HG02981 (cell line): Measurements from ENCODE around the gene TBL1X.
"Not testable (repeated sequence)": the region's sequence is repeated elsewhere in the genome, so short reads cannot be mapped to it uniquely, and the experiment has no call there.

Source experiments
- ATAC-seq: cut with Tn5 transposase; IDR thresholded peaks from one replicate; pipeline ENCODE4 v1.9.1; 2021; ENCODE audit warnings: mild to moderate bottlenecking, moderate library complexity; ENCODE audit not compliant: unreplicated experiment

TBL1X gene

DNA sequence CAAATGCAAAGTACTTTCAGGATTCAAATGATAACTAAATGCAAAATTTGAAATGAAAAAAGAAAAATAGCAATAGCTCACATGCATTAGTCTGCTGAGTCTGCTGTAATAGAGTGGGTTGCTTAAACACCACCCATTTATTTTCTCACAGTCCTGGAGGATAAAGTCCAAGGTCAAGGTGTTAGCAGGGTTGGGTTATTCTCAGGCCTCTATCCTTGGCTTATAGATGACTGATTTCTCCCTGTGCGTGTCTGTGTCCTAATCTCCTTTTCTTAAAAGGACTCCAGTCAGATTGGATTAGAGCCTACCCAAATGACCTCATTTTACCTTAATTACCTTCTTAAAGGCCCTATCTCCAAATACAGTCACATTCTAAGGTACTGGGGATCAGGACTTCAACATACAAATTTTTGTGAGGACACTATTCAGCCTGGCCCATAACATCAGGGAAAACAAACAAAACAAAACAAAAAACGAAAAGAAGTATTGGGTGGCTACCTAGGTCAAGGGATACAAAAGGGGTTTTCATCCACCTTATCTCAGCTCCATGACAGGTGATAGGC lies 6.3 kb upstream of the TBL1X start:
- ATAC-seq = no peak

DNA sequence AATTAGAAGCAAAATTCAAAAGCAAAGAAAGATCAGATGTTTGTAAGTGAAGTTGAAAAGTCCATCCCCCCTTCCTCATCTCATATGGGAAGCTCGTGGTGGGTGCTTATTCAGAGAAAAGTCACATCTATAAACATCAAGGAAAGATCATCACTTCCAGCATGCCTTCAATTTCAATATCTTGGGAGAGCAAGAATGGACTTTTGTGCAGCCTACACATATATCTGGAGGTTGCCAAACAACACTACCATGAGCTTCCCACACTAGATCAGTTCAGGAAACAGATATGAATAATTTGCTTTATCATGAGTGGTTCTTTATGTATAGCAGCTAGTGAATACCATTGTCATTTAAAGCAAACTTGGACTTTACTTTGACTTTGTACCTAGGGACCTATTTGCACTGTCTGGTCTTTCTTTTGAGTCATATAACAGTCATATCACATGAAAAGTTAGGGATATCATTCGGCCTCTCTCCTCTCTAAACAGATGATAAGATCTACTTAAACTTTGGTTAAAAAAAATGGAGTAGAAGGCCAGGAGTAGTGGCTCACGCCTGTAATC lies 5.6 kb upstream of the TBL1X start:
- no peak for ATAC-seq

DNA sequence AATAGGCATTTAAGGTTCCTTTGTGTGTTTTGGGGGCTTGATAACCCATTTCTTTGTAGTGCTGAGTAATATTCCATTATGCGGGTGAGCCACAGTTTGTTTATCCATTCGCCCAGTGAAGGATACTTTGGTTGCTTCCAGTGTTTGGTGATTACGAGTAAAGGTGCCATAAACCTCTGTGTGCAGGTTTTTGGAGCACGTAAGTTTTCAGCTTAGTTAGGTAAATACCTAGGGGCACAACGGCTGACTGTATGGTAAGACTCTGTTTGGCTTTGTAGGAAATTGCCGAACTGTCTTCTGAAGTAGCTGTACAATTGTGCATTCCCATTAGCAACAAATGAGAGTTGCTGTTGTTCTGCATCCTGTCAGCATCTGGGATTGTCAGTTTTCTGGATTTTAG lies 3.8 kb upstream of the TBL1X start:
- ATAC-seq = no peak

DNA sequence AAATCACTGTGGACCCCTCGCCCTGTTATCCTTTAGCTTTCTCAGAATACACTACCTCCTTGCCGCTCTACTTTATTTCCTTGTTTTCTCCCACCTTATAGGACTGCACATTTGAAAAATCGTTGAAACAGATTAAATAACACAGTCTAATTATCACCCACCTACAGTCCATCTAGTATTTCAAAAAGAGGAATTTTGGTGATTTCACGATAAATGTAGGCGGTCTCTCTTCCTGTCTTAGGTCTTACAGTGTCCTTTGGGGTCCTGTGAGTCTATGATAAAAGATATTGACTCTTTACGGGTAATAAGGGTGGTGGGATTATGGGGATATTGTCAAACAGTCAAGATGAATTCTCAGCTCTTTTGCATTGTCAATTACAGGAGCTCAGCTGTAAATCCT lies 2.4 kb upstream of the TBL1X start:
- no peak for ATAC-seq

DNA sequence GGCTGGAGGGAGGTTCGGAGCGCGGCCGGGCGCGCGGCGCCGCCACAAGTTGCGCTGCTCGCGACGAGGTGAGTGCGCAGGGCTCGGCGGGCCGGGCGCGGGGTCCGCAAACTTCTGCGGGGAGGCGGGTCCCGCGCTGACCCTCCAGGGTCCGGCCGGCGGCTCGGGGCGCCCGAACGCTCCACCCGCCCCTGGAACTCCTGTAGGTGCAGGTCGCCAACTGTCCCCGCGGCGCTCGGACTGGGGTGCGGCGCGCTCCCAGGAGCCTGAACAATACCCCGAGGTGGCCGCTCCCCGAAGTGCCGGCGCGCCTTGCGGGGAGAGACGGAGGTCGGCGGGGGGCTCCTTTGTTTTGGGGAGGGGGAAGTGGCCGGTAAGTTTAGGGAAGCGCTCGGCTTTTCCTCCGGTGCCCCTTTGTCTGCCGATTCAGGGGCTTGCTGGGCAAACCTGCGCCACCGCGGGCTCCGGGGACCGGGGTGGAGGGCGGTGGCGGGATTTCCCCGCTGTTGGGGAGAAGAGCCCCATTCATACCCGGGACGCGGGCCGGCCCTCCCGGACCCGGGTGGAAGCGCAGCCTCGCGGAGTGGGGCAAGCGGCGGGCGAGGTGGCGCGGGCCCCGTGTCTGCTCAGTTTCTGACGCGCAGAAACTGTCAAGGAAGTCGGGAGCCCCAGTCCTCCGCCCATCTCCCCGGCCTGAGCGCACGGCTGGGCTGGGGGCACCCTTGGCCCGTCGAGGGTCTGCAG lies 694 bp downstream of the TBL1X start:
- no peak for ATAC-seq

DNA sequence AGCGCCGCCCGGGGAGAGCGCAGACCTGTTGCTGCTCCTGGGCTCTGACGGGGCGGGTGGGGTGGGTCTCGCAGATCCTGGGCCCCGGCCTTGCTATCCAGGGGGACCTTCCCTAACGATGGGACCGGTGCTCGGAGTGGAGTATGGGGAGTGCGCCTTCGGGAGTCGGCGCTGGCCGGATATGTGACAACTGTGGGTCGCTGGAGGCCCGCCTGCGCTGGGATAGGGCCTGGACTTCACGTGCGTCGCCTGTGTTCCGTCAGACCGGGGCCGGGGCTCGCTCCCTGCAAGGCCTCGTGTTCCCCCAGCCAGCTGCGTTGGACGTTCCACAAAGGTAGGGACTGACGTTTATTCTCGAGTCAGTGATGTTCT lies 1.3 kb downstream of the TBL1X start:
- ATAC-seq = no peak

DNA sequence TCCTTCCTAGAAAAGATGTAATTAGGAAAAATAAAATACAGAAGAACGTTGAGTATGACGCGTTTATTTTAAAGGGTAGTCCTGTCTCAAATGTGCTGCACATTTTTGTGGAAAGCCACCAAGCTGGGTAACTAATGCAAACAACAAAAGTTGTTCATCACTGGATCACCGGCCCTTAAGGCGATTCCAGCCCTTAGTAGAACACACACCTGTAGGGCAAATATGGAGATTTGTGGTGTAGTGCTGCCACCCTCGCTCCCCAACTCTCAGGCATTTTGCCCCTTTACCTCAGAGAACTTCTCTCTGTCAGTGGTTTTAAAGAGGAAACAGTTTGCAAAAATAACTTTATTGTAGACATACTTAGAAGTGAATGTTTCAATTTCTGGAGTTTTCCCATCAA lies 1.9 kb downstream of the TBL1X start:
- no peak for ATAC-seq

DNA sequence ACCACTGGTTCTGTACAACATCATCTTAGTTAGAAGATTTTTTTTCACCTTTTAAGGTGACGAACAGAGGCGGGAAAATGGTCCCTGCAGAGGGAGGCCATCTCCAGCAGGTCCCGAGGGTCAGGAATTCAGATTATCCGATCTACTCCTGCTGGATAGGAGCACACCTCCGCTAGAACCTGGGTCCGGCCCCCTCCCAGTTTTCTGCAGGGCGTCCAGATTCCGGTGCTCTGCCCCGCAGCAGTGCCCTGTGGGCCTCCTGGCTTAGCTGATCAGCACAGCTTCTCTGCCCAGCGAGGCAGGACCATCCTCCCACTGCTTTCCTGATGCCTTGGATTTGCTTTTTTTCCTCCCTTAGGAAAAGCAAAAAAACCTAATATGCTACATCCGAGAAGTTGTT lies 2.3 kb downstream of the TBL1X start:
- ATAC-seq = no peak

DNA sequence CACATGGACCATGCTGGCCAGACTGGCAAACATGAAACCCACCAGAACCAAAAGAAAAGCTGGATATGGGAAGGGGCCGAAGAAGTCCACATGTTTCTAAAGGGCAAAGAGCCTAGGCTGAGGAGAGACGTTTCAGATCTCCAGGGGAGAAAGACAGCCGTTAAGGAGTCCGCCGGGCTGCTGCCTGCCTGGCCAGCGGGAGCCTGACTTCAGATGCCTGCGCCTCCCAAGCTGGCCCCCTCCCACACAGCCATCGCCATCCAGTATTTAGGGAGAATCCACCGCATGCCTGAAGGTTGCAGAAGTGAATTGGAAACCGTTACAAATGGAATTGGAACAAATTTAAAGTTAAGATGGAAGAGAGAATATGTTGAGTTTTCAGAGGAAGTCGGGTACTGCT lies 2.9 kb downstream of the TBL1X start:
- no peak for ATAC-seq

DNA sequence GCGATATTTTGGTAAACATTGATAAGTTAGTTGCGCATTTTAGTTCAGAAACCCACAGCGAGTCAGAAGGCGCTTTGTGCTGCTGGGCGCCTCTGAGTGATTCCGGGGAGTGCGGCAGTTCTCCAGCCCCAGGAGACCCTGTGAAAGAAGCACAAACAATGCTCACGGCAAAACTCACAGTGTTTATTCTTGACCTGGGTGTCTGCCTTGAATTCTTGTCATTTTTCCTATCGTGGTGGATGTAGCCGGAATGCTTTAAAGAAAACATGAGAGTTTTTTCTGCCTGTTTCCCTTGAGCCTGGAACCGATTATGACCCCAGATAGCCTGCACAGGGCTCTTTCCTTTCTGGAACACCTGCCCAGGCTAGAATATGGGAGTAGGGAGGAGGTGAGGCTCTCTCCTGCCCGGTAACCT lies 6.7 kb downstream of the TBL1X start:
- ATAC-seq = no peak

DNA sequence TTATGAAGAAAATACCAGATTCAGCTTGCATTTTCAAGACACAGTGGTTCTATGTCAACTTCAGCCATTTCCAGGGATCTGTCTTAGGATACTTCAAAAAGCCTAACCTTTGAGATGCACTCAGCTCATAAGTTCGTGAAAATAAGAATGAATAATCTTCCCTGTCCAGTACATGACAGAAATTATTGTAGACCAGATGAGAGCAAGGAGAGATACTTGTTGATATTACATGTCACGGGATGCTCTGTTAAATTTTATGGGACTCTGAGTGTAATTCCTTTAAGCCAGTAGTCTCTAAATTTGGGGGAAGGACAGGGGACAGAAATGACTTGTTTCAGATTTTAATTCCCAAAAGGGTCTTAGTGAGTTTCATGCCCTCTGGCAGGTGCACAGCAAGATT lies 8.8 kb downstream of the TBL1X start:
- ATAC-seq = no peak

DNA sequence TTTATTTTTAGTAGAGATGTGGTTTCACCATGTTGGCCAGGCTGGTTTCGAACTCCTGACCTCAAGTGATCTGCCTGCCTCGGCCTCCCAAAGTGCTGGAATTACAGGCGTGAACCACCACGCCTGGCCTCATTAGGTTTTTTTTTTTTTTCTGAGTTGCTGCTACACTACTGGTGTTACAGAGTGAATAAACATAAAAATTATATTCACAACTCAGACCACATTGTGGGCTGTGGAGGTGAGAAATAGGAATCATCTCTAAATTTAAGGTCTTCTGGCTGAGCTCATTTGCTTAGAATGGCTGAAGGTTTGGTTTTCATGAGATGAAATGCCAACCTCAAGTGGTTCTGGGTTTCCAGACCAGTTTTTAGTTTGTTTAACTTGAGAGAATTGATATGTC lies 10.6 kb downstream of the TBL1X start:
- ATAC-seq = not testable (repeated sequence)

DNA sequence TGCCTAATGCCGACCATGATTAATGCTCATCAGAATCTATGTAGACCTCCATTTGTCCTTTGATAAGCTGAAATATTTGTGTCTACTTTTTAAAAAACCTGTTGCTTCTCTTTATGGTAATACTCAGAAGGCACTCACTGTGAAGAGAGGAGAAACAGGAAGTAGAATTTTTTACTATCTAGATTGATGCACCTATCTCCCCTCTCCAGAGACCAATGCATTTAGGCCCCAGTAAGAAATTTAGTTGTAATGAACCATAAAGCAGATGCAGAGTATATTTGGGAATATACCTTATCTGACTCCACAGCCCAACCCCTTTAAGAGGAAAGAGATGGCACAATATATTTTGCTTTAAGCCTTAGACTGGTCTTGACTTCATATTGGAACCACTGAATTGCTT lies 11.1 kb downstream of the TBL1X start:
- ATAC-seq = no peak

DNA sequence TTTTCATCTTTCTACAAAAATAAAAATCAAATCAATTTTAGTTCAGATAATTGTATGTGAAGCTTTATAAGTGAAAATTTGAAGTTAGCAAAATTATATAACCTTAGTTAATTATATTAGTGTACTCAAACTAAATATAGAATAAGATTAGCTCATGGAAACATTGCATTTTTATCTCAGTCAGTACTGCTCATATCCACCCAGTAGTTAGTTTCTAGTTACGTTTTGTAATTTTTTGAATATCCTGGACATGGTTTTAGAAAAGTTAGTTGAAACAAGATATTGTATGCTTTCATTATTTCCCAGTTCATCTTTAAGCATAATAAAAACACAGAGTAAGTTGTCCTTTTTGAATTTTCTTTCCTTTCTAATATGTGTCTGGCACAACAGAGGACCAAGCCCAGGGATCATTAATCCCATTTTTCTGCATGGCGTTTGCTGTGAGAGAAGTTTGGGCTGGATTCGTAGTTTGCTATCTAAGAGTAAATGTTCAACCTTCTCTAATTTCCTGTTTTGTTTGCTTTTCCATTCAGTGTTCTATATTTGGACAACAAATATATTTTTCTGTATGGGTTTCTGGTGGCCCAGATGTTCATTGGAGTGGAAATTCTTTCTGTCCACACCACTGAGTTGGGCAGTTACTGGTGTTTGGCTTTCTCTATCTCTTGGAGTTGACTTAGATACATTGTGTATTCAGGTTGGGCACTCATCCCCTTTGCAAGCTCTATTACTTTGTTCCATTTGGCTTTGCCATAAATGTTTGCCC lies 12.1 kb downstream of the TBL1X start:
- no peak for ATAC-seq

DNA sequence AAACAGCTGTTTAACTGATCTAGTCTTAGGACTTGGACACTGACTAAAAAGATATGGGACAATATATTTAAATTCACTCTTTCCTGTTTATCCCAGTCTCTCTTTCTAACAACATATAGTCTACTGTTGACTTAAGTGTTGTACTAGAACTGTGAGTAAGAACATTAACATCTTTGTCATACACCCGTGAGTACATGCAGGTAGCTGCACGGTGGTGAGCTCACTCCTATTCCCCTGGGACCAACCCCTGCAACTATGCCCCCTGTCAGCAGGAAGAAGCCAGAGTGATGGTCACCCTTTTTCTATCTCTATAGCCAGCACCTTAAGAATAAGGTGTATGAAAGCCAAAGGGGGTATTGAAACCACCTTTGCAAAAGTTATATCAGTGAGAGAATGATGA lies 17.6 kb downstream of the TBL1X start:
- ATAC-seq = no peak

DNA sequence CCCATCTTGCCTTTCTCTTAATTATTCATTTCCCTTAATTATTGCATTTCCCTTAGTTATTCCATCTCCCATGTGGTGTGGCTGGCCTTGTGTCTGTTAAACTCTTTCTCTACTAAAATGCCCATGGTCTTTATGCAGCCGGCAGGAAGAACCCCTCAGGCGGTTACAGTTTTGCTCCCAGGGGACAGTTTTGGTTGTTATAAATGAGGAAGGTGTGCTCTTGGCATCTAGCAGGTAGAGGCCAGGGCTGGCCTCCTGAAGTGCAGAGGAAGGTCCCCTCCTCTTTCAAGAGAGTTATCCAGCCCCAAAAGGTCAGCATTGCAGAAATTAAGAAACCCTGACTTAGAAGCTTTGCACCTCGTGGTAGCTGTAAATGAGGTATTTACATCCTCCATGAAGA lies 18.0 kb downstream of the TBL1X start:
- no peak for ATAC-seq

DNA sequence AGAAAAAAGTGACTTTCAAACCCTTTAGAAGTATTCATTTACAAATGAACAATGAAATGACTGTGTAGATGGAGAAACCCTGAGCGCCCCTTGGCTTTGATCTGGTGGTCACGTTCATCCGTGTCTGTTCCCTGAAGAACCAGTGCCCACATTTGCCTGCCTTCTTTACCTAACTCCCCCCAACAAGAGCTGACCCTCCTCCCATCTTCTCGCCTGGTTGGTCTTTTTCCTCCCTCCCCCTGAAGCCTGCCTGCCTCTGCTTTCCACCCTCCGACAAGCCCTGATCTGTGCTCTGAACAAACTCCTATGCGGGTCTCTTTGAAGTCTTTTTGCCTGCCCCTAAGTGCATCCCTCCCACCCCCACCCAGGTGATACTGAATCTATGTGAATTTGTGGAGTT lies 18.5 kb downstream of the TBL1X start:
- ATAC-seq = no peak

DNA sequence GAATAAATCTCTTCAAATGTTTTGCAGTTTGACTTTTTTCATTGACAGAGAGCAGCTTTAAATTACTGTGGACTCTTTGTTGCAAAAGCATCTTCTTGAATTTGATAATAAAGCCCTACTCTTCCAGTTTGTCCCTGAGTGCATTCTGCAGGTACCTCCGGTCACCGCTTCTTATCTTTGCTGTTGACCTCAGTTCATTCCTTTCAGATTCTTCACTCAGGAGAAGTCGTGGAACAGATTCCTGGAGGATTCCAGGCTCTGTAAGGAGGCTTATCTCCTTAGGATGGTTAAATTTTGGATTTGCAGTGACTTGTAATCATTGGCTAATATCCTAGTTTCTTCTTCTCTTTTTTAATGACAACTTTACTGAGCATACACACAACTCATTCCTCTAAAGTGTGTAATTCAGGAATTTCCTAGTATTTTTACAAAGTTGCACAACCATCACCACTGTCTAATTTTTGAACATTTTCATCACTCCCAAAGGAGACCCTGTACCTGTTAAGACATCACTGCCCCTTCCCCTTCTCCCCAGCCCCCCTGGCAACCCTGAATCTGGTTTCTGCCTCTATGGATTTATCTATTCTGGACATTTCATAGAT lies 22.0 kb downstream of the TBL1X start:
- ATAC-seq = no peak

DNA sequence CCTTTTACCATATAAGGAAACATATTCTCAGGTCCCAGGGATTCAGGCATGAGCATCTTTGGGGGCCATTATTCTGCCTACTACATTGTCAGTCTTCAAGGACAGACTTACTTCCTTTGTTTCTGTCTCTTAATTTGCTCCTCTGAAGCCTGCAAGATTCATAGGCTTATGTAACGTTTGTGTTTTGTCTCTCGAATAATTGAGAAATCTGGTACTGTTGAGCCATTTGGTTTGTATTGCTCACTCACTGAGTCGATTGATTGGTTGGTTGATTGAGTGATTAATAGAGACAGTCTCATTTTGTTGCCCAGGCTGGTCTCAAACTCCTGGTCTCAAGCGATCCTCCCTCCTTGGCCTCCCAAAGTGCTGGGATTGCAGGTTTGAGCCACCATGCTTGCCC lies 23.7 kb downstream of the TBL1X start:
- no peak for ATAC-seq

DNA sequence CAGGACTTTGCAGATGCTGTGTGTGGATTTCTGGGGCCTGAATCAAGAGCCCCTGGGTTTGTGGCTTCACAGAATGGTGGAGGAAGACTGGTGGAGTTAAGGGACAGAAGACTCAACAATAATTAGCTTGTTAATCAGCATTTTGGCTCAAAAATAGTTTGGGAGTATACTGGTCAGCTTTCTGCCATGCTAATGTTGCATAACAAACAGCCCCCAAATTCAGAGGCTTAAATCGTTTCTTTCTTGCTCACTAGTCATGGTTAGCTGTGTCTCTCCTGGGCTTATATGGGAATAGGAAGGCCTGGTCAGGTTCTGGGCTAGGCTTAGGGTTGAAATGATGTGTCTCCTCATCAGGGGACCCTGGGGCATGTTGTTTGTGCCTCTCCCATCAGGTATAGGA lies 24.4 kb downstream of the TBL1X start:
- no peak for ATAC-seq

DNA sequence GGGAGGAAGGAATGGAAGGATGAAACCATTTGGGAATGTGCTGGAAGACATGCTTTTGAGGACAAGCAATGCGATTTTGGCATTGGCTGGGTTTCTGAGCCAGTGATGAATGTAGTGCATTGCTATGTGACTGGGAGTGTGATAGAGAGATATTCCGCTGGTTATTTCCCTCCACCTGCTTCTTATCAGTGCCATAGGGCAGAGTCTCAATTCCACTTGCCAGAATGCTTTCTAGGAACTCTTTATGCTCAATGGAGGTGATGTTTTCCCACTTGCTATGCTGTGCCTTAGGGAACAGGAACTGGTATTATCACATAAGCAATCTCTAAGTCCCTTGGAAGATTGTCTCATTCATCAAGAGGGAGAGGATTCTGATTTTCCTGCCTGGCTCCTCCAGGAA lies 28.0 kb downstream of the TBL1X start:
- ATAC-seq = no peak

DNA sequence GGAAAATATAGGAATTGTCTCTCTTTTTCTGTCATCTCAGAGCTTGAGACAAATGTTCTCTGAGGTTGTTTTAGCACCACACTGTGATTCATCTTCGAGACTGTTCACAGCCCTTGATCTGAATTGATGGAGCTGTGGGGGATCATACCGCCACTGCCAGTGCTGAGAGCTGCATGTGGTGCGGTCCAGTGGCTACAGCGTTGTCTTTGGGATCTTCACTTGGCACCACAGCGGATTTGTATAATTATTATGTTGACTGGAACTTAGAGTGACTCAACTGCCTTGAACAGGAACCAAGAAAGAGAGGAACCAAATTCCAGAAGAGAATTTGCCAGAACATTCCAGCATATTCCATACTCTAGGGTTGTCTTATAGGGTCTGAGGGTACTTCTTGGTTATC lies 29.1 kb downstream of the TBL1X start:
- ATAC-seq = no peak
